GM18951 (cell line): Measurements from ENCODE around the gene TLE1.
"Not testable (repeated sequence)": the region's sequence is repeated elsewhere in the genome, so short reads cannot be mapped to it uniquely, and the experiment has no call there.

Source experiments
- POLR2A ChIP-seq: IDR thresholded peaks from 4 replicates; pipeline ENCODE4 v1.6.1; 2011; ENCODE audit warnings: mild to moderate bottlenecking; ENCODE audit not compliant: insufficient read length, insufficient read depth; ENCODE audit errors: extremely low read depth
- in situ Hi-C: fragments of 300-500 bp; cut with MboI; formaldehyde crosslinking; loops from one replicate; pipeline ENCODE4 v1.12.0; 2022; ENCODE audit warnings: low sequenced_read_pairs, mixed read lengths, inconsistent platforms; ENCODE audit not compliant: unreplicated experiment

Gene TLE1

DNA sequence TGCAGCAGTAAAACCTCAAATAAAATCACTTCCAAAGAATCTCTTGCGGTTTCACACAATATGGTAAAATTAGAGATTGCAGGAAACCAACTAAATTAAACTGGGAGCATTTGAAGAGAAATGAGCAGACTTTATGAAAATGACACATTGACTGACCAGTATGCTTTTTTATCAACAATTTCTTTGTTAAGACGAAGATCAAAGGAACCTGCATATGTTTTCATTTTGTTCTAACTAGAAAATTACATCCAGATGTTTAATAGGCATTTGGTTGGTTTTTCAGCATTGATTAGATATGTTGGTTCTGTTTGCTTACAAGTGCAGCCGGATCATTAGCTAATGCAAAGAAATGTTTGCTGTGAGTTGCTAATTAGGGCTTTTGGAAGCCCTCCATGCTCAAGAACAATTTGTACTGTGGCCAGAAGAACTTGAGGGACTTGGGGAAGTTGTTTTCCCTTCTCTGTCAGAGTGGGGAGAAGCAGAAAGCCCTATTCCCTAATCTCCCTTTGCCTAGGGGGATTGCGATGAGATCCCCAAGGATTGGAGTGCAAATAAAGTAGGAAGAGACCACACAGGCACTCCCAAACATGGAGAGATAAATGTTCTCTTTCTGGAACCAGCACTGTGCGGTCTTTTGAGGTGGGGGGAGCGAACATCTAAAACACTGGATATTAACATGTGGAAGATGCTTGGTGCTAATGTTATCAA lies 4.5 kb upstream of the TLE1 start:
- TF ChIP-seq POLR2A, result no peak
- in situ Hi-C loops, result no loop called here

DNA sequence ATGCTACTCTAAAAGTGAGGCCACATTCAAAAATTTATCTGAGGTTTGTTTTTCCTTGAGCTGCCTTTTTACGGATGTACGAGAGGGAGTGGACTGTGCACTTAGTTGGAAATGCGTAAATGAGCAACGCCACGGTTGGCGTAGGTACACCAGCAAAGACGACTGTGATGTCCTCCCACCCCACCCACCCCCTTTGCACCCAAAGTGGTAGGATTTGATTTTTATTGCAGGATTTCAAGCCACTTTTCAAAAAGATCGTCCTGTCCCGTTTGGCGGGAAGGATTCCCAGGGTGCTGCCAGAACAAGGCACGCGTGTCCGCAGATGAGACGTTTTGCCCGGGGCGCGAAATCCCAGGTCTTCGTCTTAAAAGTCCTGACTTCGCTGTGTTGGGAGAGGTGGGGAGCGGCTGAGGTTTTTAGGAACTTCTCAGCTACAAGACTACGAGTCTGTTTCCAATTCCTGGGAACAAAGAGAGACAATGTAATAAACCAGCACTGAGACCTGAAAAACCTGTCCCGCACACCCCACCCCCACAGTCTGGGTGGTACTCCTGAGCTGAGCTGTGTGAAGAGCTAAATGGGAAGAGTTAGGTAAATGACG lies 1.0 kb upstream of the TLE1 start:
- TF ChIP-seq POLR2A, result no peak
- in situ Hi-C loops, result no loop called here

DNA sequence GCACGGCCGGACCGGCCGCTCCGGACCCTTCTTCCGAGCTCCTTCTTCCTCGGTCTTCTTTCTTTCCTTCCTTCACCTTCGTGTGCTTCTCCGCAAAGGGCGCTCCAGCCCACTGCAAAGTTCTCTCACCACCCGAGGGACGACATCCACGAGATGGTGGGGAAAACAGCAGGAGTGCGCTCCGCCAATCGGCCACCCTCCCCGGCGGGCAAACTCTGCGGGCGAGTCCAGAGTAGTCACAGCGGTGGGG lies 329 bp downstream of the TLE1 start:
- in situ Hi-C loops, result not testable (repeated sequence)

DNA sequence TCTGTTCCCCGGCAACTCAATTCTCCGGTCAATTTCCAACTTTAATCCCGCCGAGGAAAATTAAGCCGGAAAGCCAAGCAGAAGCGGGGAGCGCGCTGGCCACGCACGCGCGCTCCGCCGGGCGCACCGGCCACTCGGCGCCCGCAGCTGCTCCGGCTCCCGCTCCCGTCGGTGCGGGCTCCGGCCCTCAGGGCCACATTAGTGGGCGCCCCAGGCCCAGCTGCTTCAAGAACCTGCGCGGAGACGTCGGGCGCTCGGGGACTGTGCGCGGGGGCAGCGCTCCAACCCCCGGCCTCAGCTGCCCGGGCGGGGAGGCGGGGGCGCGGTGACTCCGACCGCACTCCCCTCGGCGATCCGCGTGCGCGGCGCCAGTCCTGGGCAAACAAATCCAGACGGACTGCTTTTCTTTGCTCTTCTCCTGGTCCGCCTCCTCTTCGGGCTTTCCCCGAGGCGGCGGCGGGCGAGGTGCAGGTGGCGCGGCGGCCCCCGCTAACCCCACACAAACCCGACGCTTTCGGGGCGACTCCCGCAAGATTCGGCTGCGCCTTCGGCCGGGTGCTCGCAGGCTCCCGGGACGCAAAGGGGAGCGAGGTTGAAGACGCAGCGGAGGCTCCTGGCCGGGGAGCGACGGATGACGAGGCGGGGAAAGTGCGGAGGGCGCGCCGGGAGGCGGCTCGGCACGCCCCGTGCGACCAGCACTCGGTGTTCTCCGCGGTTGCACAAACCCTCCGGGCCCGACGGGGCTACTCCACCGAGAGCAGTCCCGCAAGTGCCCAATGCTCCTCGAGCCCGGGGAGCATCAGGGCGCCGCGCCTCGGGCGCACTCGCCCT lies 870 bp downstream of the TLE1 start:
- in situ Hi-C loops, result not testable (repeated sequence)

DNA sequence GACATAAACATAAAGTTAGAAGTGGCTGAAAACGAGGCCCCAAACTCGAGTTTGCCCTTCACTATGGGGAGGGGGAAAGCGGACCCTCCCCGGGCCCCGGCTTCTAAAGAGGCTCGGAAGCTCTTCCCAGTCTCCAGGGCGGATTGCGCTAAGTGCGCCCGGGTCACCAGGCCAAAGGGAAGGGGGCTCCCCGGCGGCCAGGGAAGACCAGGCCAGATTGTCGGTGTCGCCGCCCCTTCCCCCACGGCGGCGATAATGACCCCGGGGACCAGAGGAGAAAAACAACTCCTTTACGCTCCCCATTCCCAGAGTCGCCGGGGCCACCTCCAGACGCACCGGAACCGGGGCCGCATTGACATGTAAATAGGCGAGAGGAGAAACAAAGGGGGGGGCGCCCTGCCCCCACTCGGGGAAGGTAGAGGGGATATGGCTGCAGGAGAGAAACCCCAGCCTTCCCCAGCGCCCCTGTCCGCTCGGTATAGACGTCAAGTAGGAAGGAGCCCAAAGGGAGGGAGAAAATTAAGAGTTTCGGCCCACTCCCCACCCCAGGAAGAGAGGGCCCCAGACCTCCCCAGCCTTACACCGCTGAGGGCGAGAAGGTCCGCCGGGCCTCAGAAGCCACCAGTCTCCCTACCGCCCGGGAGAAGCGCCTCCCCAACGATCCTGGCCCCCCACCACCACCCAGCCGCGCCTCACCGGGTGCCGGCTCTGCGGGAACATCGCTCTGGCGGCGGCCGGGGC lies 1.7 kb downstream of the TLE1 start:
- TF ChIP-seq POLR2A, result no peak
- in situ Hi-C loops, result no loop called here

DNA sequence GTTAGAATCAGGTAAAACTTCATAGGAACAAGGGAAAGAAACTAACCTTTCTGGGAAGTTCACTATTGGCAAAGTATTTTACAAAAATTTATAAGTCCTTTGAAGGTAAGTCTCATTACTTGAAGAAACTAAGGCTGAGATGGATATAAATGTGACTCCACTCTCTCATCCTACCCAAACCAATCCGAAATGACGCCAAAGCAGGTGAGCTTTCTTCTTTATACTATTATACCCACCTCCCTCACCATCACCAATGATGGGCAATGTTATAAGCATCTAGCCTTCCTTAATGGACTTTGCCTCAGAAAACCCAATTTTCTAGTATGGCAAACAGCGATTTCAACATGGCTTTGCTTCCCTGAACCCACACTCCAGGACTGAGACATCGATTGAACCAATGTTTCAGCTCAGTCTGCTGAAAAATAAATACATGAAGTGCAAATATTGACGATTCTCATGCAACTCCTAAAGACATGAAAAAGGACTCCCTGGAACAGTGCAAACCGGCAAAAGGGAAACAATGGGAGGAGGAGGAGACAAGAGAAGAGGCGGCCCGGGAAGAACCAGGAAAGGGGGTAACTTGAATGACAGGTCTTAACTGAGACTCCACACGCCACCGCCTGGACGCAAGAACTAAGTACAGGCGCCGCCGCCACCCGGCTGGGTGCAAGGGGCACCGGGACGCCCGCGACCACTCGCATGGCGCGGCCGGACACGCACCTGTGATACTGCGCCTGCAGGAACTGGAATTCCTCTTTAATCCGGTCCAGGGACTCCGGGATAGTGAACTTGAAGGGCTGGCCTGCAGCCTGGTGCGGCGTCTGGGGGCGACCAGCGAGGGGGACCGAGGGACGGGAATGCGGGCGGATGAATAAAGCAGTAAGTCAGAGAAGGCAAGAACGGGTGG lies 2.5 kb downstream of the TLE1 start:
- in situ Hi-C loops, result no loop called here

DNA sequence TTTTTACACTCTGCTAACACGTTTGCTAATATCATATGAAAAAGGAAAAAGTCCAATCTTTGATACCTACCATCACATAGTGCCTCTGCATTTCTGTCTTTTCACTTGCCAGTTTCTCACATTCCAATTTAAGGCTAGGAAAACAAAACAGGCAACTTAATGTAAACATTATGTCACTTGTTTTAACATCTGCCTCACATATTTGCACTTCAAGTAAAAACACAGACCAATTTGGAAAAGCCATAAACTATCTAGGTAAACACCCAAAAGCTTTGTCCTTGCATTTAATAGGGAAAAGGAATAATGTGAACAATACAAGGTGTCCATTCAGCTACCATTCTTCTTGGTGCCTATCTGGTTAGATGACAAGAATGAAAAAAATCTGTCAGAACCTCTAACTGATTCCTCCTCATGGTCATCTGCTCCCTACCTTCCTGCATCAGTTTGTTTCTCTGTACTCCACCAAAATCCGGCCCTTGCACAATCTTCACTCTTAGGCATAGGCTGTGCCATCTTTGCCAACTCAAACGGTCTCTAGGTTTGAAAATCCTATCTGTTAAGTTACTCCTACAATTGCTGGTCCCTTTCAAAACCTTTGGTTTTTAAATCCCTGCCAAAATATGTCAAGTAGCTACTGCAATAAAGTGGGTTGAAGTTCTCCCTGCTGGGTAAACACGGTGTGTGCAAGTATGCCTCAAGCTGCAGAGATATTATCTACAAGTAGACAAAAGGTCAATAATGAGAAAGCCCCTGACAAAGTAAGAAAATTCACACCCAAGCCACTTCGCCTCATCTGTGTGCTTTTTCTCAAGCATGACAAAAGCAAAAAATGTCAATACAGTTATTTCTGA lies 3.4 kb downstream of the TLE1 start:
- in situ Hi-C loops, result no loop called here
- TF ChIP-seq POLR2A, result no peak

More for the DNA sequence above, 2.5 kb downstream of the TLE1 start:
- TF ChIP-seq POLR2A, result no peak

DNA sequence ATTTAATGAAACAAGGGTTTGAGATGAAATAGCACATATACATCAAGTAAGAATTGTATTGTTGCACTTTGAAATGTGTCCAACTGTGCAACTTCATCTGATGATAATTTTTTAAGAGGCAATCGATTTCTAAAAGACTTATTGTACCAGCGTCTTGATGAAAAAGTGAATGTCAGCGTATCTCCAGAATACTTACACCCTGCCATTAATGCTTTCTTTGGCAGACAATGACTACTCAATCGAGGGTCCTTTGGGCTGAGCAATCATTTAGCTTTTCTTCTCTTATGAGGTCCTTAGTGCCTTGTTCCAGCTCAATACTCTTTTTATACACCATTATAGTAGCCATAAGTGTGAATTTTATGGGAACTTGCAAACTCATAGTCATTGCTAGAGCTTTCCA lies 4.7 kb downstream of the TLE1 start:
- in situ Hi-C loops, result no loop called here
- no peak for TF ChIP-seq POLR2A

DNA sequence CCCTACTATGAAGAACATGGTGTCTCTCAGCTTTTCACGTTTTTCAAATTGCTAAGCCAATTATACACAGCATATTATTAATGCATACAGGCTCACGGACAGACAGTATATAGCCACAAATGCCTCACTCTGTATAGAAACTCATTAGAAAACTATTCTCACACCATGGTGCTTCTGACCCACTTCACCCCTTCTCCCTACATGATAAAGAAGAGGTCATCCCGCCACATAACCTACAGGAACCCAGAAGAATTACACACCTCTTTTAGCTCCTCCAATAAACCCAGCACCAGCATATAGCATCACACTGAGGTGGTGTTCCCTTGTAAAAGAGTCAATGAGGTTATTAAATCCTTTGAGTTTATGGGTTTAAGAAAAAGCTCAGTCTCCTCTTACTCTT lies 5.6 kb downstream of the TLE1 start:
- no peak for TF ChIP-seq POLR2A
- in situ Hi-C loops, result no loop called here

DNA sequence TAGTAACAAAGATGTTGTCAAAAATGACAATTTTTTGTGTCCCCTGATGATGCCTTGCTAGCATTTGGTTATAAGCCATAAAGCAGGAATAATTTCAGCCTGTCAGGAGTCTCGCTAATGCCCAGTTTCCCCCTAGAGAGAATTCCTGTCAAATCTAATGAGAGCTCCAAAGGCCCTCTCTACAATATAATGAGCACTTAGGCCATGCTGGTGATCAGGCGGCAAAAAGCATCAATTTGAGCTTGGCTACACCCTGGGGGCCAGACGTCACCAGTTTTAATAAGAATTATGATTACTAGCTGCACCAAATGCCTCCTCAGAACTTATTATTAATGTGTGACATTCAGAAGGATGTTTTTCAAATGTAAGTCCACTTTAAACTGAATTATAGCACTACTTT lies 6.1 kb downstream of the TLE1 start:
- in situ Hi-C loops, result no loop called here
- no peak for TF ChIP-seq POLR2A

DNA sequence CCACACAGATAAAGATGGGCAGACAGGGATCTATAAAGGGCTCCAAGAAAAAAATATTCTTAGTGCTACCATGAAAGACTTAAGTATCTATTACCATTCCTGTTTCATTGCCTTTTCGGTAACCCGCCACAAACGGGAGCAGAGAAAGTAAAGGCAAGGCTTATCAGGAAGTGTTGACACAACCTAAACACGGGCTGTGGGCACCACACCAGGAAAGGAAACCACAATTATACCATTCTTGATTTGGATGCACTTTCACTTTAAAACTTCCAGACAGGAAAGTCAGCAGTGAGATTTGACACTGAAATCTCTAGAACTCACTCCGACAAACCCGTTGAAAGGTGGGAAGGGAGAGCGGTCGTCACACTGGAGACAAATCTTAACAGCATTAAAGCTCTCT lies 6.5 kb downstream of the TLE1 start:
- in situ Hi-C loops, result no loop called here
- TF ChIP-seq POLR2A, result no peak

DNA sequence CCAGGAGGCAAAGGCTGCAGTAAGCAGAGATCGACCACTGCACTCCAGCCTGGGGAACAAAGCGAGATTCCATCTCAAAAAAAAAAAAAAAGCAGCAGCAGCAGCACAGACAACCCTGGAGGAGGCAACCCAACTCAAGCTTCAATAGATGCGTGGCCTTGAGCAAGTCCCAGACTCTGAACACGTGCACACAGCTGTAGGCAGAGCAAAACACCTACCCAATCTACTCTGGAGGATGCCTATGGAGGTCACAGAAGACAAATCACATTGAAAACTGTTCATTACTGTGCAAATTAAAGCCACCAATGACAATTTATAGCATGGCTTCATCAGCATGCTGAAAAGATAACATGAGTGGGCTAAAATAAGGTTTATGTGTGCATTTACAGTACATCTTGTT lies 7.2 kb downstream of the TLE1 start:
- no peak for TF ChIP-seq POLR2A
- in situ Hi-C loops, result no loop called here
